Fibroblast of mammary gland (primary cell): Measurements from ENCODE around the gene OR6C1.
"Not testable (repeated sequence)": the region's sequence is repeated elsewhere in the genome, so short reads cannot be mapped to it uniquely, and the experiment has no call there.

Experiments used
- DNase-seq: peaks from one replicate; pipeline ENCODE4 v3.0.0-alpha.2; 2010; ENCODE audit warnings: low read depth
- H3K4me3 ChIP-seq: 2 replicates; pipeline ENCODE4 v1.5.1; 2011; ENCODE audit warnings: low read depth, mild to moderate bottlenecking, low read length, moderate library complexity; ENCODE audit not compliant: control insufficient read depth
- TF ChIP-seq, protein P1 (sequence below): conservative IDR thresholded peaks from 2 replicates; pipeline ENCODE4 v1.5.1; 2011; ENCODE audit warnings: low read depth, low read length, inconsistent platforms; ENCODE audit not compliant: control insufficient read depth, insufficient read depth

Gene OR6C1

DNA sequence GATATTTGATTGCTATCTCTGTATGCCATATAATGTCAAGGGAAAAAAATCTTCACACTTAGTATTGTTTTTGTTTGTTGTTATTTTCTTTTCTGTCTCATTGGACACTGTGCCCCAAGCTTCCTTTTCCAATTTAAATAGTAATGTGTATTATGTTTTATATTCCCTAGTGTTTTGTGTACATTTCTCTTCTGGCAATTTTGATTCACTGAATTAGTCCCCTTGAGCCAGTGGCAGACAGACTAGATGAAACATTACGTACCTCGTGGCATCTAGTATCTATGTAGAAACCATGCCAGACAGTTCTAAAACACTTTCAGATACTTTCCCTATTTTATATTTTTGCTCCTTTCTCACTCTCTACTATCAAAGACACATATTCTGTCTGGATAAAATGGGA, at the start of gene OR6C1:
TSS of gene OR6C1 (plus strand) at position 301 of the 400 bp plus-strand sequence. CDS start 6,257 bp downstream, outside the sequence.
- no peak within 1 kb of the TSS for H3K4me3 ChIP-seq
- TF ChIP-seq, protein P1, sequence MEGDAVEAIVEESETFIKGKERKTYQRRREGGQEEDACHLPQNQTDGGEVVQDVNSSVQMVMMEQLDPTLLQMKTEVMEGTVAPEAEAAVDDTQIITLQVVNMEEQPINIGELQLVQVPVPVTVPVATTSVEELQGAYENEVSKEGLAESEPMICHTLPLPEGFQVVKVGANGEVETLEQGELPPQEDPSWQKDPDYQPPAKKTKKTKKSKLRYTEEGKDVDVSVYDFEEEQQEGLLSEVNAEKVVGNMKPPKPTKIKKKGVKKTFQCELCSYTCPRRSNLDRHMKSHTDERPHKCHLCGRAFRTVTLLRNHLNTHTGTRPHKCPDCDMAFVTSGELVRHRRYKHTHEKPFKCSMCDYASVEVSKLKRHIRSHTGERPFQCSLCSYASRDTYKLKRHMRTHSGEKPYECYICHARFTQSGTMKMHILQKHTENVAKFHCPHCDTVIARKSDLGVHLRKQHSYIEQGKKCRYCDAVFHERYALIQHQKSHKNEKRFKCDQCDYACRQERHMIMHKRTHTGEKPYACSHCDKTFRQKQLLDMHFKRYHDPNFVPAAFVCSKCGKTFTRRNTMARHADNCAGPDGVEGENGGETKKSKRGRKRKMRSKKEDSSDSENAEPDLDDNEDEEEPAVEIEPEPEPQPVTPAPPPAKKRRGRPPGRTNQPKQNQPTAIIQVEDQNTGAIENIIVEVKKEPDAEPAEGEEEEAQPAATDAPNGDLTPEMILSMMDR: no peak
- no peak for DNase-seq

- DNase-seq: no peak
- TF ChIP-seq, protein P1: no peak
- H3K4me3 ChIP-seq: no peak overlapping the region
Measured at GRCh38 chr12:55280991-55281390, 33.2 kb upstream of the OR6C1 start.

DNA sequence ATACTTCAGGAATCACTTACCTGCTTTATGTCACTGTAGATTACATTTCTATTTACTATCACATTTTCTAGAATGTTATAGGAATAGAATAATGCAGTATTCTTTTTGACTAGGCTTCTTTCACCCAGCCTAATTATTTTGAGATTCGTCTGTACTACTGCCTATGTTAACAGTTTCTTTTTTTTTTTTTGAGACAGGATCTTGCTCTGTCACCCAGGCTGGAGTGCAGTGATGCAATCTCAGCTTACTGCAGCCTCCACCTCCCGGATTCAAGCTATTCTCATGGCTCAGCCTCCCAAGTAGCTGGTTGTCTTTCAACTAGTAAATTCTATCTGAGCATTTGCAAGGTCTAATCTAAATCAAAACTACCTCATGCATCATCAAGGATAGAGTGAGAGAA, 24.1 kb upstream of the OR6C1 start:
- TF ChIP-seq, protein P1: no peak
- DNase-seq: no peak
- no peak overlapping the region for H3K4me3 ChIP-seq

- DNase-seq: no peak
- TF ChIP-seq, protein P1: no peak
- H3K4me3 ChIP-seq: no peak within 1 kb of the TSS
Measured at GRCh38 chr12:55296469-55296868, 17.7 kb upstream of the OR6C1 start, which contains the start of gene OR6C6. Gene OR6C6 (minus strand): TSS chr12:55296569. CDS start chr12:55295232, 1,337 bp downstream.

DNA sequence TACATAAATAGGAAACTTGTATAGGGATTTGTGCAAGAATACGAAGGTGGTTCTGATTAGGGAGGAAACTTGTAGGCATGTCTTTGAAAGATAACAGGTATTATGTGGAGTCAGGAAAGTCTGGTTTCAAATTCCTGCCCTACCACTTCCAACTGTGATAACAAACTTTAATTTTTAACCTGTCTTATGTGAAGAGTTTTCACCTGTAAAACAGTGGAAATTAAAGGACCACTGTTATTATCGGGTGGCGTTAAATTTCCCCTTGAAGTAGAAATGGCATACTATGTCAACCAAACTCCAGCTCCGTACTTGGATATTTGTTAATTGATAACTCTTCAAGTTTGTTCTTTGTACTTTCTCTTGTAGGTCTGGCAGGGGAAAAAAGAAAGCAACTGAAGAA, 6.1 kb downstream of the OR6C1 start:
- no peak overlapping the region for H3K4me3 ChIP-seq
- DNase-seq: no peak
- TF ChIP-seq, protein P1: no peak

- not testable (repeated sequence) for DNase-seq, H3K4me3 ChIP-seq
Measured at GRCh38 chr12:55325801-55326200, 11.7 kb downstream of the OR6C1 start.

DNA sequence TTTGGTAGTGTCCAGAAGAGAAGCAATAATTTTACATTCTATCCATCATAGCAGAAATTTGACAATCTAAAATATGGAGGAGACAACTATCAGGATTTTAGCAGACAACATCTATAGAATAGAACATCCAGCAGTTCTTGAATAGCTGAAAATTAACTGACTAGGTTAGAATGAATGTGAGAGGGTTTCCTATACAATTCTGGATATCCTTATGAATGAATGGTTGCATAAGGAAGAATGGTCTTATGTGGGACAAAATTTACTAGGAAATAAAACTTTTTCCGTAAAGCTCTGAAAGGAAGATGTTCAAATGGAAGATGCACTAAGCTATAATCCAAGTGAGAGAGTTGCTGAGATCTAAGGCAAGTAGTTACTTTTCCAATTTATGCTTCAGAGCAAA, 16.3 kb downstream of the OR6C1 start, which contains the start of gene OR6C3:
TSS of gene OR6C3 (plus strand) at position 301 of the 400 bp plus-strand sequence. CDS start 955 bp downstream, outside the sequence.
- TF ChIP-seq, protein P1: no peak
- no peak within 1 kb of the TSS for H3K4me3 ChIP-seq
- no peak for DNase-seq
